ENCODE results near the gene TCEANC2.
"Not testable (repeated sequence)": the region's sequence is repeated elsewhere in the genome, so short reads cannot be mapped to it uniquely, and the experiment has no call there.

Gene TCEANC2

GRCh38 chr1:54028306-54029251 is 24.8 kb upstream of the TCEANC2 start:
- no peak for DNase-seq

GRCh38 chr1:54037476-54037875 is 15.9 kb upstream of the TCEANC2 start:
- no peak for DNase-seq

- DNase-seq, result no peak
These were observed 11.6 kb upstream of the TCEANC2 start for GRCh38 chr1:54041806-54042205.

- no peak for DNase-seq
These were observed 7.9 kb upstream of the TCEANC2 start for GRCh38 chr1:54045496-54045895.

- DNase-seq, result no peak
These were observed 6.6 kb upstream of the TCEANC2 start for GRCh38 chr1:54046671-54047383.

GRCh38 chr1:54047384-54048305 is 5.8 kb upstream of the TCEANC2 start:
- no peak for DNase-seq

- DNase-seq, result not testable (repeated sequence)
These were observed 3.0 kb upstream of the TCEANC2 start for GRCh38 chr1:54050435-54050834.

GRCh38 chr1:54051933-54052430 is 1.4 kb upstream of the TCEANC2 start:
- no peak for DNase-seq

GRCh38 chr1:54052431-54052933 is 926 bp upstream of the TCEANC2 start:
- DNase-seq, result peak; percentile 59

GRCh38 chr1:54053745-54054437 is 483 bp downstream of the TCEANC2 start:
- DNase-seq, result no peak

- no peak for DNase-seq
These were observed 986 bp downstream of the TCEANC2 start for GRCh38 chr1:54054438-54054749.

GRCh38 chr1:54064299-54064698 is 10.9 kb downstream of the TCEANC2 start:
- no peak for DNase-seq

- no peak for DNase-seq
These were observed 16.4 kb downstream of the TCEANC2 start for GRCh38 chr1:54069791-54070170.

GRCh38 chr1:54070171-54070837 is 16.9 kb downstream of the TCEANC2 start:
- no peak for DNase-seq

GRCh38 chr1:54077359-54077758 is 24.0 kb downstream of the TCEANC2 start:
- no peak for DNase-seq

GRCh38 chr1:54080598-54081049 is 27.2 kb downstream of the TCEANC2 start:
- no peak for DNase-seq

- DNase-seq, result peak; percentile 79
These were observed 28.2 kb downstream of the TCEANC2 start for GRCh38 chr1:54081306-54082270.

- no peak for DNase-seq
These were observed 31.4 kb downstream of the TCEANC2 start for GRCh38 chr1:54084794-54085193.

GRCh38 chr1:54086754-54087153 is 33.3 kb downstream of the TCEANC2 start:
- no peak for DNase-seq

- no peak for DNase-seq
These were observed 35.0 kb downstream of the TCEANC2 start for GRCh38 chr1:54088385-54088784.

Data from activated CD8-positive, alpha-beta memory T cell treated with anti-CD3 and anti-CD28 coated beads, Interleukin-2, amount 50 U/mL, for 48 hours (primary cell).